HG03025 (cell line): ENCODE measurements around the gene DCAF10.
"Not testable (repeated sequence)": the region's sequence is repeated elsewhere in the genome, so short reads cannot be mapped to it uniquely, and the experiment has no call there.

Experiments used
- ATAC-seq: cut with Tn5 transposase; IDR thresholded peaks from one replicate; pipeline ENCODE4 v1.9.1; 2021; ENCODE audit warnings: mild to moderate bottlenecking, moderate library complexity; ENCODE audit not compliant: unreplicated experiment, low FRiP score

The DCAF10 gene, protein sequence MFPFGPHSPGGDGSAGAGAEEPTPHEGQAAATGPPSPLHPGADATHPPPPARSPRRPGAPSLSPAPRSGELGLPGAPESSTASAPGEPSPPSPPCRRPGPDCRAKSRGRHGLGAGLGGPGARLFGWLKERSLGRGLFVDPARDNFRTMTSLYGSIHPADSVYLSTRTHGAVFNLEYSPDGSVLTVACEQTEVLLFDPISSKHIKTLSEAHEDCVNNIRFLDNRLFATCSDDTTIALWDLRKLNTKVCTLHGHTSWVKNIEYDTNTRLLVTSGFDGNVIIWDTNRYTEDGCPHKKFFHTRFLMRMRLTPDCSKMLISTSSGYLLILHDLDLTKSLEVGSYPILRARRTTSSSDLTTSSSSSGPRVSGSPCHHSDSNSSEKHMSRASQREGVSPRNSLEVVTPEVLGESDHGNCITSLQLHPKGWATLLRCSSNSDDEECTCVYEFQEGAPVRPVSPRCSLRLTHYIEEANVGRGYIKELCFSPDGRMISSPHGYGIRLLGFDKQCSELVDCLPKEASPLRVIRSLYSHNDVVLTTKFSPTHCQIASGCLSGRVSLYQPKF

DNA sequence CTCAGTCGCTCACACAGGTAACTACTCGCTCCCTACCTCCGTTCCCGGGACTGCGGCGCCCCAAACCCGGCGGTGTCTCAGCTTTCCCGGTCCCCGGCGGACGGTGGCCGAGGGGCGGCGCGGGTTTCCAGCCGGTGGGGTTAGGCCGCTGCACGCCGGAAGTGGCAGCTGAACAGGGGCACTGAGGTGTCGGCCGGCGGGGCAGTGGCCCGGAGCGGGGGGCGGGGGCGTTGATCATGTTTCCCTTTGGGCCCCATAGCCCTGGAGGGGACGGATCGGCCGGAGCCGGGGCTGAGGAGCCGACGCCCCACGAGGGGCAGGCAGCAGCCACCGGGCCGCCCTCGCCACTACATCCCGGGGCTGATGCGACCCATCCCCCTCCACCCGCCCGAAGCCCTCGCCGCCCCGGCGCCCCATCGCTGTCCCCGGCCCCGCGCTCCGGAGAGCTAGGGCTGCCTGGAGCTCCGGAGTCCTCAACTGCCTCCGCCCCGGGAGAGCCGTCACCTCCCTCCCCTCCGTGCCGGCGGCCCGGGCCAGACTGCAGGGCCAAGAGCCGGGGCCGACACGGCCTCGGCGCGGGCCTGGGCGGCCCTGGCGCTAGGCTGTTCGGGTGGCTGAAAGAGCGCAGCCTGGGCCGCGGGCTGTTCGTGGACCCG is at the start of gene DCAF10:
Gene DCAF10 (plus strand): TSS at position 167 of the 656 bp plus-strand sequence. CDS start 70 bp downstream, at position 237.
- peak; percentile 78 for ATAC-seq

DNA sequence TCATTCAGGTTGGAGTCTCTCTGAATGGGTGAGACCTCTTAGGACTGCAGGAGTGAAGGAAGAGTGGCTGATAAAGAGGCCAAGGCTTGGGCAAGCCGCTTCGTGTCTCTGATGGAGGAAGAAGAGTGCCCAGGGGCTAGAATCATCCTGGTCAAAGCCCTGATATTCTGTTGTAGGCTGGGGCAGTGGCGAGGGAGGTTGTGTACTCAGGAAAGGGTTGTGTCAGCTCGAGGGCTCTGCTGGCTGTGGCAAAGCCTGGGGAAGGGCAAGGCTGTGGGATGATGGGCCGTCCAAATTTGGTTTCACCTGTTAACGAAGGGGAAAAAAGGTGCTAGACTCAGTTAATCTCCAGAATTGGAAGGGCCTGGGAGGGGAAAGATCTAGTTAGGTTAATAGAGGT is 49.4 kb upstream of the DCAF10 start:
- no peak for ATAC-seq

DNA sequence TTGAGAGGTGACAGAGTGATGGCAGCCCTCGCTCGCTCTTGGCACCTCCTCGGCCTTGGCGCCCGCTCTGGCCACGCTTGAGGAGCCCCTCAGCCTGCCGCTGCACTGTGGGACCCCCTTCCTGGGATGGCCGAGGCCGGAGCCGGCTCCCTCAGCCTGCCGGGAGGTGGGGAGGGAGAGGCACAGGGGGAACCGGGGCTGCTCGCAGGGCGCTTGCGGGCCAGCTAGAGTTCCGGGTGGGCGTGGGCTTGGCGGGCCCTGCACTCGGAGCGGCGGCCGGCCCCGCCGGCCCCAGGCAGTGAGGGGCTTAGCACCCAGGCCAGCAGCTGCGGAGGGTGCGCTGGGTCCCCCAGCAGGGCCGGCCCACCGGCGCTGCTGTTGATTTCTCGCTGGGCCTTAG is 48.9 kb upstream of the DCAF10 start:
- not testable (repeated sequence) for ATAC-seq

DNA sequence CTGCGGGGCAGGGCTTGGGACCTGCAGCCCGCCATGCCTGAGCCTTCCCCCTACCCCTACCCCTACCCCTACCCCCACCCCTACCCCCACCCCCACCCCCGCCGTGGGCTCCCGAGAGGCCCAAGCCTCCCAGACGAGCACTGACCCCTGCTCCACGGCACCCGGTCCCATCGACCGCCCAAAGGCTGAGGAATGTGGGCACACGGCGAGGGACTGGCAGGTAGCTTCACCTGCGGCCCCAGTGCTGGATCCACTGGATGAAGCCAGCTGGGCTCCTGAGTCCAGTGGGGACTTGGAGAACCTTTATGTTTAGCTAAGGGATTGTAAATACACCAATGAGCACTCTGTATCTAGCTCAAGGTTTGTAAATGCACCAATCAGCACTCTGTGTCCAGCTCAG is 48.5 kb upstream of the DCAF10 start:
- not testable (repeated sequence) for ATAC-seq

DNA sequence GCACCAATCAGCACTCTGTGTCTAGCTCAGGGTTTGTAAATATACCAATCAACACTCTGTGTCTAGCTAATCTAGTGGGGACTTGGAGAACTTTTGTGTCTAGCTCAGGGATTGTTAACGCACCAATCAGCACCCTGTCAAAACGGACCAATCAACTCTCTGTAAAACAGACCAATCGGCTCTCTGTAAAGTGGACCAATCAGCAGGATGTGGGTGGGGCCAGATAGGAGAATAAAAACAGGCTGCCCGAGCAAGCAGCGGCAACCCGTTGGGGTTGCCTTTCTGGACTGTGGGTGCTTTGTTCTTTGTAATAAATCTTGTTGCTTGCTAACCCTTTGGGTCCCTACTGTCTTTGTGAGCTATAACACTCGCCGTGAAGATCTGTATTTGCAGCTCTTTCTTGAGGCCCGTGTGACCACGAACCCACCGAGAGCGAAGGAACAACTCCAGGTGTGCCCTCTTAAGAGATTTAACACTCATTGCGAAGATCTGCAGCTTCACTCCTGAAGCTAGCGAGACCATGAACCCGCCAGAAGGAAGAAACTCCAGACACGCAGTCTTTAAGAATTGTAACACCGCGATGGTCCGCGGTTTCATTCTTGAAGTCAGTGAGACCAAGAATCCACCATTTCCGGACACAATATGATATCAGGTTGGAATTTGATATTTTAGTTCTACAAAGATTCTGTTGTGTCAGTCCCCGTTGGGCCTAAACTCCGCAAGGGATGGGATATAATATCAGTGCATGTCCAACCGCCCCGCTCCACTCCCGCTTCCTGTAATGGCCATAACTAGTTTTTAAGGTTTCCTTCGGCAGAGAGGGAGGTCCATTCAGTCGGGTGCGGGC is 47.7 kb upstream of the DCAF10 start:
- no peak for ATAC-seq

DNA sequence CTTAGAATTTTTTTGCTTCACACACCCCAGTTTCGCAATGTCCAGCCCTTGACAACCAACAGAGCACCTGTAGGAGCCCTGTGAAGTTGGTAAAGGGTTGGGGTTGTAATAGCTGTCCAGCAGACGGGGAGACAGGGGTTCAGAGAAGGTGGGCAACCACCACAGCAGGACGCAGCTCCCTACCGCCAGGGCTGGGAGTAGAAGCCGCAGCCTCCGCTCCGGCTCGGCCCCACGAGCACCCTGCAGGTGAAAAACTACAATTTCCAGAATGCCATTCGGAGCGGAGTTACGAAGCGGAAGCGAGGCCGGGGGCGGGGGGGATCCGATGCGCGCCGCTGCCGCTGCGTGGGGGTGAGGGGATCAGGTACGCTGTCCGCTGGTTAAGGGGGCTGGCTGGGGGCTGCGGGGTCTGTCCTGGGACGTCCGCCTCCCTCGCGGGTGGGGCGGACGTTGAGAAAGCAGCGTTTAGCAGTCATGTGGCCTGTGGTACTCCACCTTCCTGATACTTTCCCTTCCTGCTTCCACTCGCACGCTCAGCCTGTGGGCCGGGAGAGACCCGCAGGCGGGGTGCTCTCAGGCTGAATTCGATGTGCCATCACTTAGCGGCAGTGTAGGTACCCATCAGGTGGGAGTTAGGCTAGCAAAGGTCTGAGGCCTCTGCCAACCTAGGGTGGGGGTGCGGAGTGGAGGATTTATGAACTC is 47.0 kb upstream of the DCAF10 start, which contains the start of gene TRMT10B:
Gene TRMT10B (plus strand): TSS at position 317 of the 702 bp plus-strand sequence. CDS start 8,127 bp downstream, outside the sequence.
- peak; percentile 77 for ATAC-seq

DNA sequence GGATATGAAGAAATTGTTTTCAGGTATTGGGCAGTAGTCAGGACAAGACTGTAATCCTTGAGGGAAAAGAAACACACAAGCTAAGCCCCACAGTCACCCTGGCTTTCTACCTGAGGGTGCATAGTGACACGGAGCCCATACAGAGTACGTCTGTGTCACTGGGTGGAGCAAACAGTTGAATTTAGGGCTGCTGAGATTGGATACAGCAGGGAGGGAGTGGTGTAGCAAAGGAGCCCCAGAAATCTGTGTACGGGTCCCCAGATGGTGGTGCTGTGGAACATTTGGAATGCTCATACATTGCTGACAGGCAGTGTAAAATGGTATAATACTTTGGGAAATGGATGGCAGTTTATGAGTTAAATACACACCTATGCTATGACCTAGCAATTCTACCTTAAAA is 41.9 kb upstream of the DCAF10 start:
- ATAC-seq = no peak

DNA sequence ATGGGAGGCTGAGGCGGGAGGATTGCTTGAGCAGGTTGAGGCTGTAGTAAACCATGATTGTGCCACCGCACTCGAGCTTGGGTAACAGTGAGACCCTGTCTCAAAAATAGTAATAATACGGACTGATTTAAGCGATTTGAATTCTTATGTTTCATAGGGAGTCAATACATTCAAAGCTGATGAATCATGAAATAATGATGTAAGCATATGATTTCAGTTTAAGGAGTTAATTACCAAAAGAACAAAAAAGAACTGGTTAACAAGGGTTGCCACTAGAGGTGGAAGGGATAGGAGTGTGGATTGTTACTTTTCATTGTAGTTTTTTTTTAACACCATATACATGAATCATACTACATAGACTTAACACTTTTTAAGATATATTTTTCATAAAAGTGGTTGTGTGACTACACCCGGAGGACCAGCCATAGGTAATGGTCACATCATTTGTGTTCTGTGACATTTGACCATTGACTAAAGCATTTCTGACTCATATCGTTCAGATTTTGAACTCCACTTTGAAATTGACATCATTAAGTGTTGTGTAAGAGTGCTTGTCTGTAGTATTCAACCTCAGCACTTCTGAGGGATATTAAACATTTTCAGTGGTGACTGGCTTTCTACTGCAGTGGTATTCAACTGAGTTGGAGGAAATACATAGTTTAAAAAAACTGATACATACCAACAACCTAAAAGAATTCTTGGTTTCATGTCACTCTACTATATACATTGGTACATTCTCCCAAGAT is 40.0 kb upstream of the DCAF10 start:
- ATAC-seq = no peak

DNA sequence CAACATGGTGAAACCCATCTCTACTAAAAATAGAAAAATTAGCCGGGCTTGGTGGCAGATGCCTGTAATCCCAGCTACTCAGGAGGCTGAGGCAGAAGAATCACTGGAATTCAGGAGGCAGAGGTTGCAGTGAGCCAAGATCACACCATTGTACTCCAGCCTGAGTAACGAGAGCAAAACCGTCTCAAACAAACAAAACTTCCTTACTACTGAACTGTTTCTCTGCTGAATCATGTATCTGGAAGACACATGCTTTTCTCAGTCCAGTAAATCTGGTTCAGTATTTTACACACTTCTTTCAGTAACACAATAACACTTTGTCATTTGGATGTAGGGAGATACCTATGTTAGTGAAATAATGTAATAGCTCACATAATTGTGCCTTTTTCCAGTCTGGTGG is 39.1 kb upstream of the DCAF10 start:
- no peak for ATAC-seq

DNA sequence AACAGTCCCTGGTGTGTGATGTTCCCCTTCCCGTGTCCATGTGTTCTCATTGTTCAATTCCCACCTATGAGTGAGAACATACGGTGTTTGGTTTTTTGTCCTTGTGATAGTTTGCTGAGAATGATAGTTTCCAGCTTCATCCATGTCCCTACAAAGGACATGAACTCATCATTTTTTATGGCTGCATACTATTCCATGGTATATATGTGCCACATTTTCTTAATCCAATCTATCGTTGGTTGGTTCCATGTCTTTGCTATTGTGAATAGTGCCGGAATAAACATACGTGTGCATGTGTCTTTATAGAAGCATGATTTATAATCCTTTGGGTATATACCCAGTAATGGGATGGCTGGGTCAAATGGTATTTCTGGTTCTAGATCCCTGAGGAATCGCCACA is 35.3 kb upstream of the DCAF10 start:
- not testable (repeated sequence) for ATAC-seq

DNA sequence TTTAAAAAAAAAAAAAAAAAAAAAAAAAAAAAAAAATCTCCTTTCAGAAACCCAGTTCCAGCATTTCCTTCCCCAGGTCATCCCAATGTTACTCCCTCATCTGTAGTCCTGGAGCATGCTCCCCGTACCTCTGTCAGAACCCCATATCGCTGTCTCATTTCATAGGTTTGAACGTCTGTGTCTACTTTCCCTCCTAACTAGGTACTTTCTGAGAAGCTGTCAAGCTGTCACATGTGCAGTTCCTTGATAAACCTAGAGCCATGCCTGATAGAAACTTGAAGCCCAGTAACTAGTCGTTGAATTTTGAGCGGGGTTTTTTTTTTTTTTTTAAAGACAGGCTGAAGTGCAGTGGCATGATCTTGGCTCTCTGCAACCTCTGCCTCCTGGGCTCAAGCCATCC is 31.3 kb upstream of the DCAF10 start:
- no peak for ATAC-seq

DNA sequence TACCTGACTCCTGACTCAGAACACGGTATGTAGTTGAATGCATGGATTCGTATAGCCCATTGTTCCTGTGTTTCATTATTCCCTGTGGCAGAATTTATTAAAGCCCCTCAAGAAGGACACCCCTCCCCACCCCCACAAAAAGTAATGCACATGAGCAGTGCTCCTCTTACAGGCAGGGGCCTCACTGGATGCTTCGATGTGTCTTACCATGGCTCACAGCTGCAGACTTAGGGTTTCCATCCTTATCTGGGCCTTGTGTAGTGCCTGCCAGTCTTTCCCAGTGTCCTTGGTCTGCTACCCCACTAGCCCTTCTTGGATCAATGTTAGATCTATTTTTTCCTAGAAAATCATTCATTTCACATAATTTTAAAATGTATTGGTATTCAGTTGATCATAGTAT is 30.6 kb upstream of the DCAF10 start:
- ATAC-seq = no peak

DNA sequence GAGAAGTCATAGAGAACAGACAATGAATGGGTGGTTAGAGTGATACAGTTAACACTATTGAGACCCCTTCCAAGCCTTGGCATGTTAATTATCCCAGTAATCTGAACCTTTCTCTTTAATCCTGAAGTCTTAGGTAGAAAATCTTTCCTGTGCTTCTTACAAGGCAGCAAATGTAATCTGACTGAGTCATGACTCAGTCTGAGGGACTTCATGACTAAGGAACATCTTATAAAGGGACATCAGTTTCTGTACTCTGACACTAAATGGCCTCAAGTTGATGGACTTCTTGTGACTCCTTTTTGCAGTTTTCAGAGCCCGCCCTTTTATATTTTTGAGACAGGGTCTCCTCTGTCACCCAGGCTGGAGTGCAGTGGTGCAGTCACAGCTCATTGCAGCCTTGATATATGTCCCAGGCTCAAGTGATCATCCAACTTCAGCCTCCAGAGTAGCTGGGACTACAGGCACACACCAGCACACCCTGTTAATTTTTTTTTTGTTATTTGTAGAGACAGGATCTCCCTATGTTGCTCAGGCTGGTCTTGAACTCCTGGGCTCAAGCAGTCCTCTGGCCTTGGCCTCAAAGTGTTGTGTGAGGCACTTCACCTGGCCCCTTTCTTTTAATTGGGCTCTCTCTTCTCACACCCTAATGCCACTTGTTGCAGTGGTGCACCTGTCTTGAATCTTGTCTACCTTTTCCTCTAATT is 25.2 kb upstream of the DCAF10 start:
- ATAC-seq = no peak

DNA sequence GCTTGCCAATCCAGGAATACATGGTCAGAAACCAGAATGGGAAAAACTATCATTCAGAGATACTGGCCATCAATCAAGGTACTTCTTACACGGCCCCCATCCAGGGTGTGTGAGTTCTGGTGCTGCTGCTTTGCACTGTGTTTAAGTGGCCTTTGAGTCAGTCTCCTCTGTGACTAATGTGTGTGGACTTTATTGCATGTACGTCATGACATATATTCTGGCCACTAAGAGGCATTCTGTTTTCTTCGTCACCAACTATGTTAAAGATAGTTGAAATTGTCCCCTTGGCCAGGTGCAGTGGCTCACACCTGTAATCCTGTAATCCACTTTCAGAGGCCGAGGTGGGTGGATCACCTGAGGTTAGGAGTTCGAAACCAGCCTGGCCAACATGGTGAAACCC is 24.3 kb upstream of the DCAF10 start:
- ATAC-seq = no peak

DNA sequence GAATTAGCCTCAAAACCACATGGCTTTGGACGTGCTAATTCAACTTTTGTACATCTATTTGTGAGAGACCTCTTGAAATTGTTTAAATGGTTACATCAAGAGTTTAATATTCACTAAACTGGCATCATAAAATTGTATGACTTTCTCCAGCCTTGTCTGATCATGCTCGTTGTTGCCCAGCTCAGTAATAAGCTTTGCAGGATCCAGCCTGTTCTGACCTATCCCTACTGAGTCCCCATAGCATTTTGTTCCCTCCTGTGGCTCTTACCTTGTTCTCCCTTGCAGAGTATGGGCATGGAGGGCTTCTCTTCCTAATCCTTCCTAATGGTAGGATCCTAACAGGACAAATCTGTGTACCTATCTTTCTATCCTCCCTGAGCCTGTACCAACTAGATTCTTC is 22.1 kb upstream of the DCAF10 start:
- ATAC-seq = no peak

DNA sequence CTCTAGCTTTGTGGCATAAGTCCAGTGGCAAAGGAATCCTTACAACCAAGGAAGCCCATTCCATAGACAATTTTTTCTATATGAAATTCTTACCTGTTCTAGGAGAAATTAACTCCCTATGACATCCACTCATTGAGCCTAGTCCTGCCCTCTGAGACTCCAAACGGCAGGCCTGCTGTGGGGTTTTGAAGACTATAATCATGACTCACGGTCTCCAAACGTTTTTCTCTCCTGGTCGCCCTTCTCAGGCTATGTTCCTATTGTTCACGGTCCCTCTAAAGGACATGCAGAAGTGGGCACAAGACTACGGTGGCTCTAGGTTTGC is 16.3 kb upstream of the DCAF10 start:
- no peak for ATAC-seq

DNA sequence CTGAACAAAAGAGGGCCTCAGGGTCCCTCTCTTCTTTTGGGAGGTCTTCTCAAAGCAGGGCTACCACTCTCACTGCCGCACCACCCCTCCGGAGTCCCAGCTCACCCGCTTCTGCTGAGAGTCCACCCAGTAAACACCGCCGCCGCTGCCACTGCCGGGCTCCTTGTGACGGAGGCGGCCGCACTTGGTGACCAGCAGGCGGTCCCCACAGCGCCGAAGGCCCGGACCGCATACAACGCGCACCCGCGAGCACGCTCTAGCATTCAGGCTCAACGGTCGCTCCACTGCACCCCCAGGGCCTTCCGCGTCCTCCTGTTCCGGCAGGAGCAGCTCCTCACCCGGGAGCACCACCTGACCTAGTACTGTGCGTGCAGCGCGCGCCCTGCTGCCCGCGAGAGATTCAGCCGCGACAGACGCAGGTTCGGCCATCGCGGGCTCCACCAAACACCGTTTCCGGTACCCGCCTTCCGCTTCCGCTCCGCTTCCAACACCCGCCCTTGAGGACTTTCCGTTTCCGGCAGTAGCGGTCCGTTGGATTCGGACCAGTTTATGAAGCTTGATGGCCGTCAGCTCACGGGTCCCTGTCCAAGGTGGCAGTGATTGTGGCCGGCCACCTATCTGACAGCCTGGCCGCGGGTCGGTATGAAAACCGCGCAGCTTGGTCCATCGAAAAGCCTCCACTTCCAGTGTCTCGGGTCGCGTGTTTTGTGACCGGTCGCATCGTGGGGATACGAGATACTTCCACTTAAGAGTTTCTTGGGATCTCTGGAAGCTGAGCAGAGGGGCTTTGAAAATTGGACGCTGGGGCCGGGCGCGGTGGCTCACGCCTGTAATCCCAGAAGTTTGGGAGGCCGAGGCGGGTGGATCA is 15.7 kb upstream of the DCAF10 start, which contains the start of gene EXOSC3:
Gene EXOSC3 (minus strand): TSS at position 449 of the 868 bp plus-strand sequence. CDS start 20 bp downstream, at position 429.
- ATAC-seq = peak; percentile 94

DNA sequence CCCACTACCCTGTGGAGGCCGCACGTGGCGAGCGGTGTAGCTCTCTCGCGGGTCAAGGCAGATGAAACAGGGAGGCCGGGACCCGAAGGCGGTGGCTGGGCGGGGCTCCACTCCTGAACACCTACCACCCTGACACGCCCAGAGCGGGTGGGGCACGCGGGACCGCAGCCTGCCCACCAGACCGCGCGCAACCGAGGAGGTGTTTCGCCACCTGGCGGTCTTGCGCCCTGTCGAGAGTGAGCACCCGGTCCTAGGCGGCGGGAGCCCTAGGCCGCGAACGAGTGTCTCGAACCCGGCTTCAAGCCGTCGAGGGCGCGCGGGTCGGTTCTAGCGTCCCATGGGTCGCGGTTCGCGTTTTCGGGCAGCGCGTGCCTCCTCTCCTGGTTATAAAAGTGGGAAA is 13.5 kb upstream of the DCAF10 start:
- ATAC-seq = no peak
